Activated T-cell treated with anti-CD3 and anti-CD28 coated beads, Interleukin-2, amount 50 U/mL, for 4 hours (primary cell): ENCODE data around the gene PRAMEF20. TPM values are rescaled to one million over a fixed set of nuclear protein-coding genes. Genes with fewer than 3 reads are reported as not detected.
"Not testable (repeated sequence)": the region's sequence is repeated elsewhere in the genome, so short reads cannot be mapped to it uniquely, and the experiment has no call there.

ENCODE experiments used
- ATAC-seq, 2 donors: fragments of 200-7000 bp; cut with Tn5 transposase; one replicate each; pipeline ENCODE4 v1.10.0; 2021
- DNase-seq: peaks from one replicate; pipeline ENCODE4 v3.0.0-alpha.2; 2020
- H3K27me3 Mint-ChIP-seq: one replicate; pipeline ENCODE4 v1.8.0; 2021; ENCODE audit warnings: low read depth, mixed read lengths
- H3K36me3 Mint-ChIP-seq: one replicate; pipeline ENCODE4 v1.8.0; 2022; ENCODE audit warnings: mixed read lengths; ENCODE audit not compliant: insufficient read depth
- H3K4me1 Mint-ChIP-seq: one replicate; pipeline ENCODE4 v1.8.0; 2021; ENCODE audit warnings: low read depth, mixed read lengths
- H3K4me3 Mint-ChIP-seq: one replicate; pipeline ENCODE4 v1.8.0; 2021; ENCODE audit warnings: mild to moderate bottlenecking, moderate library complexity, mixed read lengths
- H3K9me3 Mint-ChIP-seq: one replicate; pipeline ENCODE4 v1.8.0; 2021; ENCODE audit warnings: mixed read lengths
- total RNA-seq, 3 donors: library from RNA; stranded (reverse); gene quantifications; one replicate each; pipeline ENCODE4 v1.2.1, GENCODE V29; 2021

PRAMEF20 gene
- total RNA-seq: not detected

- not testable (repeated sequence) for ATAC-seq, H3K9me3 Mint-ChIP-seq, H3K4me3 Mint-ChIP-seq, DNase-seq, H3K27me3 Mint-ChIP-seq, H3K36me3 Mint-ChIP-seq, H3K4me1 Mint-ChIP-seq
These were observed at the start of gene PRAMEF20 for GRCh38 chr1:13410150-13410549. Gene PRAMEF20 (plus strand): TSS chr1:13410450. CDS start chr1:13416355, 5,905 bp downstream.

- H3K4me1 Mint-ChIP-seq, H3K27me3 Mint-ChIP-seq, DNase-seq, H3K36me3 Mint-ChIP-seq, H3K4me3 Mint-ChIP-seq, ATAC-seq, H3K9me3 Mint-ChIP-seq: not testable (repeated sequence)
These were observed 47.9 kb upstream of the PRAMEF20 start for GRCh38 chr1:13362364-13362763.

GRCh38 chr1:13364928-13365327 is 45.3 kb upstream of the PRAMEF20 start:
- H3K9me3 Mint-ChIP-seq, ATAC-seq, H3K27me3 Mint-ChIP-seq, H3K4me1 Mint-ChIP-seq, H3K36me3 Mint-ChIP-seq, H3K4me3 Mint-ChIP-seq, DNase-seq: not testable (repeated sequence)

GRCh38 chr1:13366536-13366935 is 43.7 kb upstream of the PRAMEF20 start:
- not testable (repeated sequence) for H3K4me1 Mint-ChIP-seq, H3K36me3 Mint-ChIP-seq, H3K4me3 Mint-ChIP-seq, H3K27me3 Mint-ChIP-seq, H3K9me3 Mint-ChIP-seq, DNase-seq, ATAC-seq

DNA sequence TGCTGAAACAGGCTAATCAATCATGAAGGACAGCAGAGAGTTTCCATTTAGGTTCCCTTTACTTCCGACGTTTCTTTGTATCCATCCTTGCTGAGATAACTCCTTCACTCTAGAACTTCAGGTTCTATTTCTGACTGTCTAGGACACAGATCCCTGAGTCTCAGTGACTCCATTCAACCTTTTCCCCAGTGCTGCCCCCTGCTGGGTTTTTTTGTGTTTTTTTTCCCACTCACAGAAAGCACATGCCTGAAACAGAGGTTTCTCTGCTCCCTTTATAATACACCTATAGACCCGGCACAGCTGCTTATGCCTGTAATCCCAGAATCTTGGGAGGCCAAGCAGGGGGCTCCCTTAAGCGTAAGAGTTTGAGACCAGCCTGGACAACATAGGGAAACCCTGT is 41.7 kb upstream of the PRAMEF20 start:
- H3K4me3 Mint-ChIP-seq, DNase-seq, H3K4me1 Mint-ChIP-seq, H3K27me3 Mint-ChIP-seq, ATAC-seq, H3K9me3 Mint-ChIP-seq, H3K36me3 Mint-ChIP-seq: not testable (repeated sequence)

DNA sequence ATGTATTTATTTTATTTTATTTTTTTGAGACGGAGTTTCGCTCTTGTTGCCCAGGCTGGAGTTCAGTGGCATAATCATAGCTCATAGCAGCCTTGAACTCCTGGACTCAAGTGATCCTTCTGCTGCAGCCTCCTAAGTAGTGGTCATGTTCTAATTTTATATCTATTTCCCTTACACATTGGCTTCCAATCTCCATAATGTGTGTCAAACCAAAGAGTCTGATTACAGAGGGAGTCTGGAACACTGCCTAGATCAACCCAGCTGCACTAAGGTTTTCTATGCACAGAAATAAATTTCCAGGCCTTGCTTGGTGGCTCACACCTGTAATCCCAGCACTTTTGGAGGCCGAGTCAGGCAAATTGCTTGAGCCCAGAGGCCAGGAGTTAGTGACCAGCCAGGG is 31.3 kb upstream of the PRAMEF20 start:
- DNase-seq, H3K36me3 Mint-ChIP-seq: not testable (repeated sequence)

DNA sequence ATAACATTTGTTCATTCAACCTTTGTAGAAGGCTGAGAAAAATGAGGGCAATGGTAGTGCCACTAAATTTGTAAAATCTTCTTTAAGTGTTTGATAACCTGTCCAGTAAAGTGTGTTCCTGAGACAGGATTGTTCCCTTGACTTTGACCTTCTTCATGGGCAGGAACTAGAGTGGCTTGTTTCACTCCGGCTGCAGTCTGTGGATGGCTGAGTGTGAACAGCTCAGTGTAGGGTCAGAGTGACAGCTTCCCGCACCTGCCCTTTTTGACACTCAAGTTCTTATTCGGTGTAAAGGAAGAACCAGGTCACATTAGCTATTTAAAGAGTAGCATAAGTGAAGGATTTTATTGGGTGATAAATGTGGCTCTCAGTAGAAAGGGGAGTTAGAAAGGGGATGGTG is 29.9 kb upstream of the PRAMEF20 start:
- H3K4me3 Mint-ChIP-seq, H3K27me3 Mint-ChIP-seq, H3K4me1 Mint-ChIP-seq, DNase-seq, H3K36me3 Mint-ChIP-seq, H3K9me3 Mint-ChIP-seq, ATAC-seq: not testable (repeated sequence)

More for the DNA sequence above, 31.3 kb upstream of the PRAMEF20 start:
- H3K27me3 Mint-ChIP-seq, H3K4me3 Mint-ChIP-seq, ATAC-seq, H3K4me1 Mint-ChIP-seq, H3K9me3 Mint-ChIP-seq: not testable (repeated sequence)

GRCh38 chr1:13389332-13389731 is 20.9 kb upstream of the PRAMEF20 start, which contains the start of gene PRAMEF17:
Gene PRAMEF17 (plus strand): TSS chr1:13389632. CDS start chr1:13389658, 26 bp downstream.
- not testable (repeated sequence) for H3K4me1 Mint-ChIP-seq, ATAC-seq, H3K36me3 Mint-ChIP-seq, H3K4me3 Mint-ChIP-seq, DNase-seq, H3K27me3 Mint-ChIP-seq, H3K9me3 Mint-ChIP-seq

GRCh38 chr1:13393004-13393403 is 17.2 kb upstream of the PRAMEF20 start:
- not testable (repeated sequence) for H3K4me1 Mint-ChIP-seq, H3K4me3 Mint-ChIP-seq, H3K27me3 Mint-ChIP-seq, DNase-seq, H3K36me3 Mint-ChIP-seq, H3K9me3 Mint-ChIP-seq, ATAC-seq

DNA sequence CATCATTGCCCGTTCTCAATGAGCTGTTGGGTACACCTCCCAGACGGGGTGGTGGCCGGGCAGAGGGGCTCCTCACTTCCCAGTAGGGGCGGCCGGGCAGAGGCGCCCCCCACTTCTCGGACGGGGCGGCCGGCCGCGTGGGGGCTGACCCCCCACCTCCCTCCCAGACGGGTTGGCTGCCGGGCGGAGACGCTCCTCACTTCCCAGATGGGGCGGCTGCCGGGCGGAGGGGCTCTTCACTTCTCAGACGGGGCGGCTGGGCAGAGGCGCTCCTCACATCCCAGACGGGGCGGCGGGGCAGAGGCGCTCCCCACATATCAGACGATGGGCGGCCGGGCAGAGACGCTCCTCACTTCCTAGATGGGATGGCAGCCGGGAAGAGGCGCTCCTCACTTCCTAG is 15.5 kb upstream of the PRAMEF20 start:
- H3K9me3 Mint-ChIP-seq, H3K27me3 Mint-ChIP-seq, ATAC-seq, H3K36me3 Mint-ChIP-seq, H3K4me3 Mint-ChIP-seq, DNase-seq, H3K4me1 Mint-ChIP-seq: not testable (repeated sequence)

GRCh38 chr1:13395311-13395710 is 14.9 kb upstream of the PRAMEF20 start:
- not testable (repeated sequence) for H3K4me1 Mint-ChIP-seq, H3K36me3 Mint-ChIP-seq, H3K4me3 Mint-ChIP-seq, H3K27me3 Mint-ChIP-seq, DNase-seq, ATAC-seq, H3K9me3 Mint-ChIP-seq

DNA sequence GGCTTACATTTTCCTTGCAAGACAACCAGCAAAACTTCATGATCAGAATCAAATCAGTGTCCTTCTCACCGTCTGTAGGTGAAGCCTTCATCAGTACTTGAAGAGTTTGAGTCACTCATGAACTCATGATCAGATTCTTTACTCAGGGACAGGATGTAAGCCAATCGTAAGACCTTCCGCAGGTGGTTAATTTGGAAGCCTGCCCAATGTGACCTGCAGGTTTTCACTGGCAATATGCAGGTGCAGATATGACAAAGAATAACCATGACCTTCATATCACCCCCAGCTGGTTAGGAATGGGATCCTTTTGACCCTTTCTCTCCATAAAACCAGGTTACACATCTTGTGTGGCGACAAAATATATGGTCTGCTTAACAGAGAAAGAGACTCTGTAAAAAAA is 2.4 kb upstream of the PRAMEF20 start:
- ATAC-seq (no peak), DNase-seq (no peak)
- H3K27me3 Mint-ChIP-seq: peaks cover 6% of the 10 kb centered on the region
- no peak overlapping the region for H3K4me3 Mint-ChIP-seq
- H3K4me1 Mint-ChIP-seq: no peaks in the 10 kb centered on the region
- no peaks in the 10 kb centered on the region for H3K36me3 Mint-ChIP-seq
- peaks cover 6% of the 10 kb centered on the region for H3K9me3 Mint-ChIP-seq

GRCh38 chr1:13430495-13430894 is 20.2 kb downstream of the PRAMEF20 start:
- Mint-ChIP-seq H3K4me1 (no peaks in the 10 kb centered on the region), H3K27me3 (peaks cover 3% of the 10 kb centered on the region), H3K36me3 (no peaks in the 10 kb centered on the region), H3K4me3 (no peak overlapping the region), H3K9me3 (no peaks in the 10 kb centered on the region)
- DNase-seq: no peak
- no peak for ATAC-seq

GRCh38 chr1:13432251-13432650 is 22.0 kb downstream of the PRAMEF20 start:
- H3K36me3 Mint-ChIP-seq: no peaks in the 10 kb centered on the region

GRCh38 chr1:13433694-13434358 is 23.6 kb downstream of the PRAMEF20 start:
- not testable (repeated sequence) for H3K4me1 Mint-ChIP-seq, H3K36me3 Mint-ChIP-seq, H3K4me3 Mint-ChIP-seq, H3K9me3 Mint-ChIP-seq, DNase-seq, ATAC-seq
- peaks cover 12% of the 10 kb centered on the region for H3K27me3 Mint-ChIP-seq

More at GRCh38 chr1:13432251-13432650, 22.0 kb downstream of the PRAMEF20 start:
- DNase-seq (no peak), ATAC-seq (no peak)
- Mint-ChIP-seq H3K4me3 (no peak overlapping the region), H3K4me1 (no peaks in the 10 kb centered on the region), H3K27me3 (peaks cover 12% of the 10 kb centered on the region), H3K9me3 (no peaks in the 10 kb centered on the region)
